ENCODE data around the gene CASD1.

CASD1 gene

DNA sequence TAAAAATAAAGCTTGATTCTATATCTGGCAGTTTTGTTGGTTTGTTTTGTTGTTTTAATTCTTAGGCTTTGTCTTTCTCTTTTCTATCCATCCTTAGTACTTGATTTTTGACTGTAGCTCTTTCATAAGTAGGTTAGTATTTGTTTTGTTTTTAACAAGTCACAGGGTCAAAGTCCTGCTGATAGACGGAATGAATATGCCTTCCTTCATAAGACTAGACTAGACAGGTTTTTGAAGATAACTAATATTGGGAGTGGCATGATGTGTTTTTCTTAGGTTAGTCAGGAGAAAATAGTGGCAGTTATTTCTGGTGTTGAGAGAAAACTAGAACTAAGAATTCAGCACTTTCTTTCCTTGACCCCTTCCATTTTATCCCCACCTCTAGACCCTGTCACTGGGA, 50.4 kb downstream of the CASD1 start:
- no peak overlapping the region for H3K4me3 ChIP-seq (replicated peaks; ENCODE audit: low read depth, low read length)
- no peak for TF ChIP-seq CTCF (IDR thresholded peaks at IDR 0.05; ENCODE audit: low read length, missing control alignments)
- DNase-seq (ENCODE audit: low read depth) = no peak

- DNase-seq (ENCODE audit: low read depth) = peak; percentile 49
- no peak for TF ChIP-seq CTCF (IDR thresholded peaks at IDR 0.05; ENCODE audit: low read length, missing control alignments)
- no peak overlapping the region for H3K4me3 ChIP-seq (replicated peaks; ENCODE audit: low read depth, low read length)
These were observed 52.4 kb downstream of the CASD1 start for GRCh38 chr7:94561841-94562514.

DNA sequence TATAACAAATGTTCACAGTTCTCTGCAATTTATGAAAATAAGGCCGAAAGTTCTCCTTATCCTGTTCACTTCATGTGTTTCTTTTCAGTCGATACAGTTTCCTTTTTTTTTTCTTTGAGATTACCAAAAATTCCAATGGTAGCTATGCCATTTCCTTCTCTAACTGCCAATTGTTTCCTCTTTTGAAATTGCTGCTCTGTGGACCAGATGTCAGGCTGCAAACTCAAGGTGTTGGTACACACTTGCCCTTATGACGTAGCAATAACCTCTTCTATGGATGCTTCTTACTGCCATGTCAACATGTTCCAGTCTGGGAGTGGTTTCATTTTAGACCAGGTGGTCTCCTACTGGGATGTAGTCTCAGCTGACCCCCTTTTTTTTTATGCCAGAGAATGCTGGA, 52.9 kb downstream of the CASD1 start:
- DNase-seq (ENCODE audit: low read depth) = peak; percentile 55
- no peak for TF ChIP-seq CTCF (IDR thresholded peaks at IDR 0.05; ENCODE audit: low read length, missing control alignments)
- no peak overlapping the region for H3K4me3 ChIP-seq (replicated peaks; ENCODE audit: low read depth, low read length)

DNA sequence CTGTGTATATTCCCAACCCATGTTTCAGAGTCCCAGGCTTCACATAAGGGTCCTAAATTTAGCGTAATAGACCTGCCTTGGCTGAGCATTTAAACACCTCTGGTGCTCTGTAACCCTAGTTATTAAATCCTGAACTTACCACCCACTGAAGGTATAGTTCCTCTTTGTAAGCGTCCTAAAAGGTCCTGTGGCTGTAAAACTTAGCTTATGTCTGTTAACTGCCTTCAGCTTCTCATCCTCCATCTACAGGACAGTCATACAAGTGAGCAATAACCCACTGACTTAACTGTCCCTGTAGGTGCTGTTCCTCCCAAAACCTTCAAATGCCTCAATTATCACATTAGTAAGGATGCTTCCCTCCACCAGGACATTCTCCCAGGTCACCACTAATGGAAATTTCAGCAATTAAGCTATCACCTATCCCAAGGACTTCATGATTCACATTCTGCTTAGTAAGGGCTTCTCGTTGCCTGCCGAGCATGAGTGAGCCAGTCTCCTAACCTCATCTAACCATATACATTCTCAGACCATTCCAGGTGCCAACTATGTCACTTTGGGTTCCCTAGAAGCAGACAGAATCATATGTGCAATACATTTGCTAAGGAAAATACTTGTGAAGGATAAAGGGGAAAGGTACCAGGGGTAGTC, 55.8 kb downstream of the CASD1 start:
- no peak overlapping the region for H3K4me3 ChIP-seq (replicated peaks; ENCODE audit: low read depth, low read length)
- no peak for DNase-seq (ENCODE audit: low read depth)
- no peak for TF ChIP-seq CTCF (IDR thresholded peaks at IDR 0.05; ENCODE audit: low read length, missing control alignments)

DNA sequence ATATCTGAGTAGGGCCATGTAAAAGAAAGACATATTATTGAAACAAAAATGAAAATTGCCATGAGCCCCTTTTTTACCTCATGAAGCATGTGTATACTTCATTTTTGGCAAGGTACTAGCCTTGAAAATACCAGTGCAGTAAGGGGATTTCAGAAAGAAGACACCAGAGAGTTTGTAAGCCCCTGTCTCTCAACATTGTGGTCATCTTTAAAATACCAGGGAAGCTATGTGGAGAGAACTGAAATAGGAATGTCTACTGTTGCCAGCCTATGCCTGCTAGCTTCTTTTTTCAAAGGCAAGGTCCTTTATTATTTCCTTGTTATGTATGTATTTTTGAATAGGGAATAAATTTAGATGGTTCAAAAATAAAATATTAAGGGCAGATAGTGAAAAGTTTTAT, 57.8 kb downstream of the CASD1 start:
- TF ChIP-seq CTCF (IDR thresholded peaks at IDR 0.05; ENCODE audit: low read length, missing control alignments) = no peak
- no peak overlapping the region for H3K4me3 ChIP-seq (replicated peaks; ENCODE audit: low read depth, low read length)
- no peak for DNase-seq (ENCODE audit: low read depth)

- TF ChIP-seq CTCF (IDR thresholded peaks at IDR 0.05; ENCODE audit: low read length, missing control alignments) = no peak
- no peak overlapping the region for H3K4me3 ChIP-seq (replicated peaks; ENCODE audit: low read depth, low read length)
- DNase-seq (ENCODE audit: low read depth) = no peak
These were observed 62.2 kb downstream of the CASD1 start for GRCh38 chr7:94571816-94572215.

- DNase-seq (ENCODE audit: low read depth) = no peak
- no peak overlapping the region for H3K4me3 ChIP-seq (replicated peaks; ENCODE audit: low read depth, low read length)
- no peak for TF ChIP-seq CTCF (IDR thresholded peaks at IDR 0.05; ENCODE audit: low read length, missing control alignments)
These were observed 66.0 kb downstream of the CASD1 start for GRCh38 chr7:94575646-94576045.
